A172 (cell line): ENCODE data around the gene LEF1. TPM values are rescaled to one million over a fixed set of nuclear protein-coding genes. Genes with fewer than 3 reads are reported as not detected.

Experiments
- DNase-seq: peaks from one replicate; pipeline ENCODE4 v3.0.0-alpha.2; 2015; ENCODE audit warnings: low spot score
- total RNA-seq: library from RNA; depleted of rRNA; stranded (reverse); fragments of >200 nt; shearing (Covaris generic); gene quantifications from 2 replicates; pipeline ENCODE4 v1.2.3, GENCODE V29; 2014

The LEF1 gene
- total RNA-seq, 1 experiment from 2014 or later = 6.1 TPM

- DNase-seq = no peak
Observed at GRCh38 chr4:108113229-108113628, 55.5 kb downstream of the LEF1 start.

GRCh38 chr4:108111781-108112180, 57.0 kb downstream of the LEF1 start:
- no peak for DNase-seq

DNA sequence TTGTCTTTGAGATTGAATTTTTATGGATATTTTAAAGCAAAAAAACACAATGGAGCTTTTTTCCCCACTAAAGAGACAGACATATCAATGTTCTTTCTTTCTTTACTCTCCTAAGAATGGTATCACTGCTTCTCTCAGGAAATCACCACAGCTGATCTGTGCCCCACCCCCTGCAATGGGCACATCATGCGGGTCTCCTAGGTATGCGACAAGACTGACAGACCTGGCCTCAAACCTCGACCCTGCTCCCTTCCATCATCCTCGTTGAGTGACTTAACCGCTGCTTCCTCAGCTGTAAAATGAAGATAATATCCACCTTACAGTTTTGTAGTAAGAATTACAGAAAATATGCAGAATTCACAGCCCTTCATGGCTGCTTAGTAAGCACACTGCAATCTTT, 58.3 kb downstream of the LEF1 start:
- no peak for DNase-seq

DNA sequence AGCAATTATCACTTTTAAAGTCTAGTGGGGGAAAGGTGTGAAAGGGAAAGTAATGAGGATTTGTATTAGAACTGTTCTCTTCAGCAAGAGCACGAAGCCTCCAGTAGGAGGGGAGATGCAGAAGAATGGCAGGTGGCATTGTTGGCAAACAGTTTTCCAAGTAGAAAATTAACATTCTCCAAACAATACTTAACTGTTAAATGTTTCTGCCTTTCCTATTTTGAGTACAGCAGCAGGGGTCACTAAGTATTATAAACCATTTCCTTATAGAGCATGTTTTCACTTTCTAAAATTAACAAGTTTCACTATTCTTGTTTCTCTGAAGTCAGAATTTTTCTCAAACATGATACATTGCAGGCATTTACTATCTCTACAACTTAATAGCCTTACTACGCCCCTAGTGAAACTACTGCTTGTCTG, 58.7 kb downstream of the LEF1 start:
- DNase-seq = no peak

- DNase-seq = no peak
Observed at GRCh38 chr4:108109111-108109510, 59.6 kb downstream of the LEF1 start.

- DNase-seq = no peak
Observed at GRCh38 chr4:108107729-108108382, 60.9 kb downstream of the LEF1 start.

DNA sequence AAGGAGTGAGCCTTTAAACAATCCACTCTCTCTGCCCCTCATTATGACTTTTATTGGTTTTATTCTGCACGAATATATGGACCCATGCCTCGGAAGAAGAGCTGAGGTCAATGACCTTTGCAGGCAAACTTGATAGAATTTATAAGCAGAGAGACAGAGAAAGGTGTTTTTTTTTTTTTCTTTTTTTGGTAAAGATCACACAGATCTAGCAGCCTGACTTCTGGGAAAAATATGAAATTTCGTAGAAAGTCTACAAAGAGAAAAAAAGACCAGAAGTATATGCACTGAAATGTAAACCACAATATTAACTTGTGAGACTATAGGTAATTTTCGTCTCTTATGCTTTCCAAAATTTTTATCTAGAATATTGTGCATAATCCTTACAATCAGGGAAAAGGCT, 61.6 kb downstream of the LEF1 start:
- no peak for DNase-seq

GRCh38 chr4:108106186-108106585, 62.5 kb downstream of the LEF1 start:
- no peak for DNase-seq

- DNase-seq = no peak
Observed at GRCh38 chr4:108103099-108103862, 65.5 kb downstream of the LEF1 start.

DNA sequence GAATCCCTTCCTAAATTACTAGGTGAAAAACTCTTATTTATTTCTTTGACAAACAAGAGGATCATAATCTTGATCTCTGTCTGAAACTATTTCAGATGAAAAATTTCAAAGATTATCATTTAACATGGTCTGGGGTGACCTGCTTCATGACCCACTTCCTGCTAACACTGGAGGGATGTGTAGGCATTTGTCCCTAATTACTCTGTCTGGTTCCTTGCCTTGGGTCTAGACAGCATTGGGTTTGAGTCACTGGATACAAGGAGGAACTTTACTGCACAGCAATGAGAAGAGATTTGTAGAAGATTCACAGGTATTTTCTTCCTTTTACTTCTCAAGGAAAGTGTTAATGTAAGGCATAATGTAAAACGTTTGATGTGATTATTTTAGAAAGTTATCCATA, 67.9 kb downstream of the LEF1 start:
- DNase-seq = no peak

DNA sequence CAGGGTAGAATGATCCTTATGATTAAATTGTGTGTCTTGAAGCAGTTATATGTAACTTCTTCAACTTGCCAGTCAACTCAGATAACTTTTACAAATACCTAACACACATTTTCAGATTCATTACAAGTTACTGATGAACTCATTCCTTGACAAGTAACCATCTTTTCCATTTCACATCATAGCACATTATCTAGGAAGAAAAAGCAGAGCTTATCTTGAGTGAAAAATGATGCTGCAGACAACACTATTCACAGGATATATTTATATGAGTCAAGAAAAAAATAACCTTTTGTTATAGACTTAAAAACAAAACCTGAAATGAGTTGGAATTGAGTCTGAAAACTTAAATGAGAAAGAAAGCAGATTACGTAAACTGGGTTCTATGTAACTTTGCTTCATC, 68.9 kb downstream of the LEF1 start:
- DNase-seq = no peak

GRCh38 chr4:108097990-108098553, 70.7 kb downstream of the LEF1 start:
- DNase-seq = no peak

GRCh38 chr4:108094923-108095482, 73.7 kb downstream of the LEF1 start:
- no peak for DNase-seq

- no peak for DNase-seq
Observed at GRCh38 chr4:108094131-108094530, 74.6 kb downstream of the LEF1 start.

GRCh38 chr4:108092288-108092687, 76.4 kb downstream of the LEF1 start:
- no peak for DNase-seq

DNA sequence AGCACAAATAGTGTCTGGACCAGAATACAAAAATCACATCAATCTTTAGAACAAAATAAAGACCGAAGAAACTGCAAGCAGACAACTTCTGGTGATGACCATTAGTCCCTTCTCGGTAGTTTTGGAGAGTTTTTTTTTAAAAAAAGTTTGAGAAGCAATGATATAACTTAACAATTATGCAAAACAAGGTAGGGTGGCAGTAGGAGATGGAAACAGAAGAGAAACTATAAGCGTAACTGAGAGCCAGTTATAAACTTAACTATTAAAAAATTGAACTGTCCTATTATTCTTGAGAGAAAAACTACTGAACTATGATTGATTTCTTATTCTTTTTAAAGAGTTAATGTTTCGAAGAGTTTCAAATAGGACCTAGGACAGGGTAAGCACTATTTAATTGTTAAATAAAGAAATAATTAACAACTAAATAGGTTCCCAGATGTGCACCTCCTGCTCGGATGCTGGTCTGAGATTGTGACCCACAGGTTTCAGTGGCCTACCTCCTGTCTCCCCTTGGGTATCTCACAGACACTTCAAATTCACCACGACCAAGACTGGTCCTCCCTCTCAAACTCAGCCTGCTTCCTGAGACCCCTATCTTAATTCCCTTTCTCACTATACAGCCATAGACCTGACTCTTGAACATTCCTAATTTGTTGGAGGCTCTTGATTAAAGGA, 81.3 kb downstream of the LEF1 start:
- DNase-seq = no peak

DNA sequence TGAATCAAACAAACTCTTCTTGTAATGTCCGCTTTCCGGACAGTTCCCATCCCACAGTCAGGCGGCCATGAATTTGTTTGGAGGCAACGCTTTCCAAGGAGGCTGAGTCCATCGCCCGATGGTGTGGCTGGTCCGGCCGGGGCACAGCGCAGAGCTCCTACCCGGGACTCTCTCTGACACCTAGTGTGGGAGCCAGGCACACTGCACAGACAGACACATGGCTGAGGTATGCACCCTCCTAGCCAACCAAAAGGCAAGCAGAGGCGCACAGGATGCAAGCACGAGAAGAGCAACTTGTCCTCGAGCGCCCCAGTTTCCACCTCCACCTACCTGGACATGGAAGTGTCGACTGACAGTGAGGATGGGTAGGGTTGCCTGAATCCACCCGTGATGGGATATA, 87.5 kb downstream of the LEF1 start:
- no peak for DNase-seq

DNA sequence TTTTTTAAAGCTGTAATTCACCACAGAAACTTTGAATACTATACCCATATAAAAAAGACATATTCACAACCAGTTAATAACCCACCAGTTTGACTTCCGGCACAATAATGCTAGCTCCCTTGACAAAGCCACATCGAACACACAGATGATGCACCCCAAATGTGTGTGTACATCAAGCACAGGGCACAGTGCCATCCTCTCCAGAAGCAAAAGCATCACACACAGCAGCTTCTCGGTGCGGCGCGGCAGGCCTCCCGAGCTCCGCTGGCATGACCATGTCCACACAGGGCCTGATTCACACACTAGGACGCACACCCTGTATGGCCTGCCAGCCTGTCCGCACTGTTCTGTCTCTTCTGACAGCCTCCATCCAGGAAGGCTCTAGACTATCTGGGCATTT, 88.0 kb downstream of the LEF1 start:
- DNase-seq = no peak

DNA sequence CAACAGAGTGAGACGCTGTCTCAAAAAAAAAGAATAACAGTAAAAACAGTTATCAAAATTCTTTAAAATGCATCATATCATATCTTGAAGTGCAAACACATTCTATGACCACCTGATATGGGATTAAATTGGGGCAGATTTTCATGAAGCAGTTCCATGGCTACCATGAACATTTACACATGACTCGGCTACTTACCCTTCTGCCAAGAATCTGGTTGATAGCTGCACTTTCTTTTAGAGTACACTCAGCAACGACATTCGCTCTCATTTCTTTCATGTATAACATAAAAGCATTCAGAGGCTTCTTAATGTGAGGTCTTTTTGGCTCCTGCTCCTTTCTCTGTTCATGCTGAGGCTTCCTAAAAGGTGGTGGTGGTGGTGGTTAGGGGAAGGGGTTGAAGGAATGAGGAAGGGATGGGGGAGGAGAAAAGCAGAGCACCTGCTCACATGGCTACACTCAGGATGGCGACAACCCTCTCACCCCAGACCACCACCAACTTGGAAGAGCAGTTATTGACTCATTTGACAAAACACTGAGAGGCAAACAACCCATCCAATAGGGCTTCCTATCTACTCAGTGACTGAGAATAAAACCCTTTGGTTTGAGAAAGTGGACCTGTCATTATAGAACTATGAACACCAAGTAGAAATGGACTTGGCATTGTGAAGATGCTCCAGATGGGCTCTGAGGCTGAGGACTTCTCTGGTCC, 90.6 kb downstream of the LEF1 start:
- DNase-seq = no peak

GRCh38 chr4:108072300-108072699, 96.4 kb downstream of the LEF1 start:
- DNase-seq = no peak

DNA sequence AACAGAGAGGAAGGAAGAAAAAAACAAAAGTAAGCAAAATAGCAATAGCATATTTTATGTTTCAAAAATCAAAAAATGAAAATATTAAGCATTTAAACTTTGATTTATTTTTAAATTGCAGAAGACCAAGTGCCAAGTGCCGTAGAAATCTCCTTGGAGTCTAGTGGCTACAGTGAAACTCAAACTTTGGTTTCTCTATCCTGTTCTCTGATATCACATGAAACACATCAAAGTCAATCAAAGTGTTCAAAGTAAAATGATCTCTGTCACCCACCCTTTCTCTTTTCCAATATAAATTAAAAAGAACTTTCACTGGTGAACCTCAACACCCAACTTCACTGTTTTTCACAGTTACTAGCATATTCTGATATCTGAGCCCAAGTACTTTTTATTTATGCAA, 98.0 kb downstream of the LEF1 start:
- no peak for DNase-seq

DNA sequence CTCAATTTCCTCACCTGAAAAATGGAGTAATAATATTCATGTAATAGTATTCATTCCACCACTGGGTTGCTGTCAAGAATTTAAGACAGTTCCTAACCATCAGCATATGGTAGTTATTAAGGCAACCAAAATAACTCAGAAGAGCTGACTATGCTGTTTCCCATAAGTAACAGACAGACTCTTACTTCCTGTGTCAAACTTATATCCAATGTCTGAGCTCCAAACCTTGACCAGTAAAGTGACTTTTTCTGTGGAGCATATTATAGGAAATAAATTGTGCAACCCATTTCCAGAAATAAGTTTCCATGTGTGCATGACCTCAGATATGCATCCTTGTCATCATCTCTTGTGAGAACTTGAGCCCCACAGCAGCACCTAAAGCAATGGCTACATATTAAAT, 100.3 kb downstream of the LEF1 start:
- DNase-seq = no peak
